ENCODE data around the gene BCHE.
"Not testable (repeated sequence)": the region's sequence is repeated elsewhere in the genome, so short reads cannot be mapped to it uniquely, and the experiment has no call there.

Gene BCHE

DNA sequence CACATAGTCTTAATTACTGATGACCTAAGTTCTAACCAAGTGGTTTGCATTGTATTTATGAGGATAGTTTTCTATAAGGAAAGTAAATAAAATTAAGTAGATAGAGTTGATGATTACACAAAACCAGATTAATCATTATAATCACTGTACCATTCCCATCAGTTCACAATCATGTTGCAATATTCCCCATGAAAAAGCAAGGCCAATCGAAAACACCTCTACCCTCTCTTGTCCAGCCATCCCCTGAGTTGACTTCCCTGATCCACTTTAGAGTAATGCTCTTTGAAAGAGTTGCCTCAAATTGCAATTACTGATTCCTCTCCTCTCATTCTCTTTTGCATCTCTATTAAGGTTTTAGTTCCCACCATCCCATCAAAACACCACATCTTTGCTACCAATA lies 21.0 kb downstream of the BCHE start:
- ChIA-PET CTCF (no interaction called here), POLR2A (no interaction called here)
- Histone ChIP-seq H3K4me3 (ENCODE audit: low read depth, low read length) (no peak overlapping the region), H3K4me1 (ENCODE audit: control insufficient read depth, insufficient read depth, low read length) (no peaks in the 10 kb centered on the region), H3K27ac (ENCODE audit: extremely low read depth, low read depth, low read length) (no peak overlapping the region), H3K36me3 (ENCODE audit: control insufficient read depth in 2 of 2, insufficient read depth in 1 of 2, low read length in 2 of 2) (no peaks in the 10 kb centered on the region), H3K9me3 (ENCODE audit: control insufficient read depth, insufficient read depth, low read depth, low read length) (no peaks in the 10 kb centered on the region)
- TF ChIP-seq KLF7 (tag by site-specific recombination; IDR thresholded peaks at IDR 0.05; ENCODE audit: borderline replicate concordance) (no peak), ZNF843 (tag by site-specific recombination; IDR thresholded peaks at IDR 0.05) (no peak), ZNF37A (tag by site-specific recombination; IDR thresholded peaks at IDR 0.05) (no peak), ZNF560 (tag by site-specific recombination; IDR thresholded peaks at IDR 0.05; ENCODE audit: borderline replicate concordance) (no peak)

GRCh38 chr3:165815682-165816081 lies 21.5 kb downstream of the BCHE start:
- no peaks in the 10 kb centered on the region for H3K36me3 ChIP-seq (ENCODE audit: control insufficient read depth in 2 of 2, insufficient read depth in 1 of 2, low read length in 2 of 2)
- H3K9me3 ChIP-seq (ENCODE audit: control insufficient read depth, insufficient read depth, low read depth, low read length): no peaks in the 10 kb centered on the region
- no peak overlapping the region for H3K27ac ChIP-seq (ENCODE audit: extremely low read depth, low read depth, low read length)
- POLR2A ChIA-PET: no interaction called here
- CTCF ChIA-PET: no interaction called here
- H3K4me1 ChIP-seq (ENCODE audit: control insufficient read depth, insufficient read depth, low read length): no peaks in the 10 kb centered on the region
- no peak overlapping the region for H3K4me3 ChIP-seq (ENCODE audit: low read depth, low read length)
- TF ChIP-seq ZNF132 (tag by site-specific recombination; IDR thresholded peaks at IDR 0.05; ENCODE audit: borderline replicate concordance) (no peak), PRDM10 (tag by site-specific recombination; IDR thresholded peaks at IDR 0.05) (no peak), ZNF266 (tag by site-specific recombination; IDR thresholded peaks at IDR 0.05; ENCODE audit: low read depth) (no peak), ZNF785 (tag by site-specific recombination; IDR thresholded peaks at IDR 0.05) (no peak)

DNA sequence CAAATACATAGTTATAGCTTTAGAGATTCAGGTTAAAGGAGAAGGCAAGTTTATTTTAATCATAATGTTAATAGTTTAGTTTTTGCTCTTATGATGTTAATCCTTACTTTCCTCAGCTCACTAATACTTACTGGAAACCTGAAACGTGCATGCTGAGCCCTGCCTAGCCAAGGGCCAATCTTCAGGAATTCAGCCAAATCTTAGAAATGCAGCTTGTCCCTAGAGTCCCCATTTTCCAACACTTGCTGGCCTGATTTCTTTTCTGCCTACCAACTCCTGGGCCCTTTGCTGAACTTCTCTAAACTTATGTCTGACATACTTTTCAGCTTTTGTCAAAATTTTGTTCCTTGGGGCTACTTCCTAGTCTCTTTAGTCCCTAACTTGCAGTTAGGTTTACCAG lies 22.8 kb downstream of the BCHE start:
- POLR2A ChIA-PET: no interaction called here
- TF ChIP-seq PRDM1 (tag by site-specific recombination; IDR thresholded peaks at IDR 0.05): no peak
- no peak for TF ChIP-seq ZNF624 (tag by site-specific recombination; IDR thresholded peaks at IDR 0.05)
- Histone ChIP-seq H3K36me3 (ENCODE audit: control insufficient read depth in 2 of 2, insufficient read depth in 1 of 2, low read length in 2 of 2) (no peaks in the 10 kb centered on the region), H3K4me1 (ENCODE audit: control insufficient read depth, insufficient read depth, low read length) (no peaks in the 10 kb centered on the region), H3K27ac (ENCODE audit: extremely low read depth, low read depth, low read length) (no peak overlapping the region), H3K9me3 (ENCODE audit: control insufficient read depth, insufficient read depth, low read depth, low read length) (no peaks in the 10 kb centered on the region), H3K4me3 (ENCODE audit: low read depth, low read length) (no peak overlapping the region)
- CTCF ChIA-PET: interaction anchor here (0.6 kb wide), 1 partner anchor 41 kb away, joined by 3 read pairs; no protein-coding TSS in a partner anchor

DNA sequence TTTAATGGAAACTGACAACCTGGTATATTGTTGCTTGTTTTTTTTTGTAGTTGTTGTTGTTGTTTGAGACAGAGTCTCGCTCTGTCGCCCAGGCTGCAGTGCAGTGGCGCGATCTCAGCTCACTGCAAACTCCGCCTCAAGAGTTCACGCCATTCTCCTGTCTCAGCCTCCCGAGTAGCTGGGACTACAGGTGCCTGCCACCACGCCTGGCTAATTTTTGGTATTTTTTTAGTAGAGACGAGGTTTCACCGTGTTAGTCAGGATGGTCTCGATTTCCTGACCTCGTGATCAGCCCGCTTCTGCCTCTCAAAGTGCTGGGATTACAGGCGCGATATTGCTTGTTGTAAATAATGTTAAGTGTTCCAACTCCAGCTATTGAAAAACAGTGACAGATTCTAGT lies 29.3 kb downstream of the BCHE start:
- H3K4me3 ChIP-seq (ENCODE audit: low read depth, low read length); H3K36me3 ChIP-seq (ENCODE audit: control insufficient read depth in 2 of 2, insufficient read depth in 1 of 2, low read length in 2 of 2); H3K9me3 ChIP-seq (ENCODE audit: control insufficient read depth, insufficient read depth, low read depth, low read length); POLR2A ChIA-PET; H3K4me1 ChIP-seq (ENCODE audit: control insufficient read depth, insufficient read depth, low read length); H3K27ac ChIP-seq (ENCODE audit: extremely low read depth, low read depth, low read length); CTCF ChIA-PET: not testable (repeated sequence)
- peak; percentile 95 for TF ChIP-seq ZNF202 (tag by site-specific recombination; IDR thresholded peaks at IDR 0.05; ENCODE audit: borderline replicate concordance)

GRCh38 chr3:165805946-165806561 lies 31.2 kb downstream of the BCHE start:
- ChIA-PET POLR2A (no interaction called here), CTCF (no interaction called here)
- Histone ChIP-seq H3K36me3 (ENCODE audit: control insufficient read depth in 2 of 2, insufficient read depth in 1 of 2, low read length in 2 of 2) (no peaks in the 10 kb centered on the region), H3K4me3 (ENCODE audit: low read depth, low read length) (no peak overlapping the region), H3K27ac (ENCODE audit: extremely low read depth, low read depth, low read length) (no peak overlapping the region), H3K9me3 (ENCODE audit: control insufficient read depth, insufficient read depth, low read depth, low read length) (no peaks in the 10 kb centered on the region), H3K4me1 (ENCODE audit: control insufficient read depth, insufficient read depth, low read length) (no peaks in the 10 kb centered on the region)
- TF ChIP-seq ZNF501 (tag by site-specific recombination; IDR thresholded peaks at IDR 0.05) (no peak), ZNF530 (tag by site-specific recombination; IDR thresholded peaks at IDR 0.05; ENCODE audit: low read depth) (no peak), ZNF777 (tag by site-specific recombination; IDR thresholded peaks at IDR 0.05; ENCODE audit: borderline replicate concordance) (no peak), ZNF747 (tag by site-specific recombination; IDR thresholded peaks at IDR 0.05) (no peak), ZNF202 (tag by site-specific recombination; IDR thresholded peaks at IDR 0.05; ENCODE audit: borderline replicate concordance) (no peak), PRDM4 (tag by site-specific recombination; IDR thresholded peaks at IDR 0.05) (no peak), ZNF362 (tag by site-specific recombination; IDR thresholded peaks at IDR 0.05) (no peak), ZNF426 (tag by site-specific recombination; IDR thresholded peaks at IDR 0.05) (no peak)
